GM12891 (cell line): Measurements from ENCODE around the gene STMND1.

Experiments used
- PAX5 ChIP-seq: IDR thresholded peaks from 2 replicates; pipeline ENCODE4 v1.6.1; 2011; ENCODE audit warnings: low read length, moderate library complexity, mild to moderate bottlenecking; ENCODE audit not compliant: insufficient read depth, severe bottlenecking
- POLR2A ChIP-seq: IDR thresholded peaks from 2 replicates; pipeline ENCODE4 v1.6.1; 2011; ENCODE audit warnings: low read depth, low read length, control low read depth
- POLR2AphosphoS5 ChIP-seq: IDR thresholded peaks from 2 replicates; pipeline ENCODE4 v1.6.1; 2011; ENCODE audit warnings: low read depth, low read length, control low read depth
- SPI1 ChIP-seq: IDR thresholded peaks from 2 replicates; pipeline ENCODE4 v1.6.1; 2011; ENCODE audit warnings: low read depth, low read length, control low read depth
- TAF1 ChIP-seq: IDR thresholded peaks from 2 replicates; pipeline ENCODE4 v1.6.1; 2011; ENCODE audit warnings: low read depth, low read length, control low read depth

DNA sequence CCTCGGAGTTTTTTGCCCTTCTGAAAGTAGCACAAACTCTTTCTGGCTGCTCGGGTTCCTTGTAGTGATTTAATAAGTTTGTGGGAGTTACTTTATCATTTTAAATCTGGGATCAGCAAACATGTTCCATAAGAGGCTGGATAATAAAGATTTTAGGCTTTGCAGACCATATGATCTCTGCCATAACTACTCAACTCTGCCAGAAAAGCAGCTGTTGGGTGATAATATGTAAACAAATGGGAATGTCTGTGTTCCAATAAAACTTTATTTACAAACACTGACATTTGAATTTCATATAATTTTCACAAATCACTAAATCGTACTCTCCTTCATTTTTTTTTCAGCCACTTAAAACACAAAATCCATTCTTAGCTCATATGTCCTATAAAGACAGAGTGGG lies 3.9 kb upstream of the STMND1 start:
- TF ChIP-seq TAF1, result no peak
- no peak for TF ChIP-seq POLR2AphosphoS5
- TF ChIP-seq POLR2A, result no peak
- no peak for TF ChIP-seq SPI1
- no peak for TF ChIP-seq PAX5
